Mesodermal cell (in vitro differentiated cells): ENCODE data around the gene RASL10A.

ENCODE experiments used
- H3K27ac ChIP-seq: 2 replicates; pipeline ENCODE4 v1.7.0; 2013; ENCODE audit warnings: mild to moderate bottlenecking, low read depth, low read length, moderate library complexity; ENCODE audit not compliant: severe bottlenecking
- H3K36me3 ChIP-seq: 2 replicates; pipeline ENCODE4 v1.7.1; 2013; ENCODE audit warnings: mild to moderate bottlenecking, low read length, moderate library complexity; ENCODE audit not compliant: control insufficient read depth, insufficient read depth
- H3K4me1 ChIP-seq: one replicate; pipeline ENCODE4 v1.7.1; 2013; ENCODE audit warnings: mild to moderate bottlenecking, low read length; ENCODE audit not compliant: insufficient read depth, control insufficient read depth, poor library complexity, severe bottlenecking
- H3K4me3 ChIP-seq: 2 replicates; pipeline ENCODE4 v1.7.0; 2013; ENCODE audit warnings: low read length, control low read depth, mild to moderate bottlenecking; ENCODE audit not compliant: insufficient read depth, poor library complexity, severe bottlenecking; ENCODE audit errors: extremely low read depth
- H3K9me3 ChIP-seq: 2 replicates; pipeline ENCODE4 v1.7.1; 2013; ENCODE audit warnings: mild to moderate bottlenecking, low read length, moderate library complexity; ENCODE audit not compliant: control insufficient read depth
- WGBS, 2 experiments: methylation state at CpG; one replicate each; pipeline ENCODE4 v1.1.5; 2013; ENCODE audit warnings: missing lambda C conversion rate in 2 of 2; ENCODE audit not compliant: insufficient coverage in 2 of 2; 5-methylcytosine and 5-hydroxymethylcytosine counted together

The RASL10A gene

GRCh38 chr22:29268511-29269229 lies 46.8 kb downstream of the RASL10A start:
- H3K4me1 ChIP-seq, result peaks cover 23% of the 10 kb centered on the region
- peak overlapping the region; percentile 95 for H3K4me3 ChIP-seq
- H3K36me3 ChIP-seq, result peaks cover 79% of the 10 kb centered on the region
- WGBS, 2 experiments, result 0% methylated on average over 33 to 51 of the region's 51 CpGs
- no peaks in the 10 kb centered on the region for H3K9me3 ChIP-seq
- H3K27ac ChIP-seq, result peak overlapping the region; percentile 100

GRCh38 chr22:29267858-29268510 lies 47.5 kb downstream of the RASL10A start, which contains the start of the genes EWSR1 and RHBDD3:
EWSR1 (plus strand) TSS chr22:29268268; CDS start chr22:29268337, 69 bp downstream.
RHBDD3 (minus strand) TSS chr22:29267981; CDS start chr22:29265626, 2,355 bp downstream.
- peaks cover 76% of the 10 kb centered on the region for H3K36me3 ChIP-seq
- peak within 1 kb of the TSS; percentile 95 for H3K4me3 ChIP-seq
- H3K9me3 ChIP-seq, result no peaks in the 10 kb centered on the region
- 0% methylated on average over 29 to 53 of the region's 67 CpGs for WGBS, 2 experiments
- peaks cover 23% of the 10 kb centered on the region for H3K4me1 ChIP-seq
- peak within 1 kb of the TSS; percentile 100 for H3K27ac ChIP-seq

GRCh38 chr22:29267462-29267857 lies 48.0 kb downstream of the RASL10A start:
- no peaks in the 10 kb centered on the region for H3K9me3 ChIP-seq
- WGBS, 2 experiments, result 0% methylated on average over 22 to 29 of the region's 32 CpGs
- H3K36me3 ChIP-seq, result peaks cover 70% of the 10 kb centered on the region
- peak overlapping the region; percentile 95 for H3K4me3 ChIP-seq
- H3K4me1 ChIP-seq, result peaks cover 23% of the 10 kb centered on the region
- H3K27ac ChIP-seq, result peak overlapping the region; percentile 100

- peak overlapping the region; percentile 100 for H3K27ac ChIP-seq
- H3K36me3 ChIP-seq, result peaks cover 64% of the 10 kb centered on the region
- H3K4me1 ChIP-seq, result peaks cover 23% of the 10 kb centered on the region
- no peaks in the 10 kb centered on the region for H3K9me3 ChIP-seq
- H3K4me3 ChIP-seq, result peak overlapping the region; percentile 95
- 20 to 22% methylated on average over 8 to 11 of the region's 13 CpGs for WGBS, 2 experiments
Observed at GRCh38 chr22:29266564-29267461, 48.7 kb downstream of the RASL10A start.

- Histone ChIP-seq H3K4me1 (peaks cover 17% of the 10 kb centered on the region), H3K9me3 (no peaks in the 10 kb centered on the region), H3K36me3 (peaks cover 56% of the 10 kb centered on the region), H3K27ac (no peak overlapping the region), H3K4me3 (peak overlapping the region; percentile 95)
- WGBS, 2 experiments, result 95 to 100% methylated on average over 2 to 4 of the region's 4 CpGs
Observed at GRCh38 chr22:29265929-29266328, 49.6 kb downstream of the RASL10A start.

- peaks cover 51% of the 10 kb centered on the region for H3K36me3 ChIP-seq
- WGBS, 2 experiments, result 86 to 93% methylated on average over 1 to 3 of the region's 7 CpGs
Observed at GRCh38 chr22:29265305-29265704, 50.2 kb downstream of the RASL10A start.

GRCh38 chr22:29263791-29264276 lies 51.7 kb downstream of the RASL10A start:
- H3K36me3 ChIP-seq, result peaks cover 48% of the 10 kb centered on the region
- H3K4me3 ChIP-seq, result no peak overlapping the region
- H3K9me3 ChIP-seq, result no peaks in the 10 kb centered on the region
- H3K4me1 ChIP-seq, result peaks cover 9% of the 10 kb centered on the region
- 98% methylated on average over 10 to 13 of the region's 14 CpGs for WGBS, 2 experiments
- H3K27ac ChIP-seq, result no peak overlapping the region

More at GRCh38 chr22:29265305-29265704, 50.2 kb downstream of the RASL10A start:
- Histone ChIP-seq H3K27ac (no peak overlapping the region), H3K4me1 (peaks cover 15% of the 10 kb centered on the region), H3K9me3 (no peaks in the 10 kb centered on the region), H3K4me3 (no peak overlapping the region)
